GM23248 (cell line): ENCODE measurements around the gene CHD9.

Experiments used
- EZH2 ChIP-seq: fragments of 200-600 bp; sonication (generic); IDR thresholded peaks from 2 replicates; pipeline ENCODE4 v1.6.1; 2018; ENCODE audit warnings: antibody characterized with exemption, mild to moderate bottlenecking; ENCODE audit not compliant: insufficient read depth, poor library complexity, severe bottlenecking
- EZH2phosphoT487 ChIP-seq: fragments of 200-600 bp; sonication (generic); IDR thresholded peaks from 2 replicates; pipeline ENCODE4 v1.6.1; 2018; ENCODE audit warnings: antibody characterized with exemption, moderate library complexity, mild to moderate bottlenecking, low read depth; ENCODE audit not compliant: insufficient read depth

DNA sequence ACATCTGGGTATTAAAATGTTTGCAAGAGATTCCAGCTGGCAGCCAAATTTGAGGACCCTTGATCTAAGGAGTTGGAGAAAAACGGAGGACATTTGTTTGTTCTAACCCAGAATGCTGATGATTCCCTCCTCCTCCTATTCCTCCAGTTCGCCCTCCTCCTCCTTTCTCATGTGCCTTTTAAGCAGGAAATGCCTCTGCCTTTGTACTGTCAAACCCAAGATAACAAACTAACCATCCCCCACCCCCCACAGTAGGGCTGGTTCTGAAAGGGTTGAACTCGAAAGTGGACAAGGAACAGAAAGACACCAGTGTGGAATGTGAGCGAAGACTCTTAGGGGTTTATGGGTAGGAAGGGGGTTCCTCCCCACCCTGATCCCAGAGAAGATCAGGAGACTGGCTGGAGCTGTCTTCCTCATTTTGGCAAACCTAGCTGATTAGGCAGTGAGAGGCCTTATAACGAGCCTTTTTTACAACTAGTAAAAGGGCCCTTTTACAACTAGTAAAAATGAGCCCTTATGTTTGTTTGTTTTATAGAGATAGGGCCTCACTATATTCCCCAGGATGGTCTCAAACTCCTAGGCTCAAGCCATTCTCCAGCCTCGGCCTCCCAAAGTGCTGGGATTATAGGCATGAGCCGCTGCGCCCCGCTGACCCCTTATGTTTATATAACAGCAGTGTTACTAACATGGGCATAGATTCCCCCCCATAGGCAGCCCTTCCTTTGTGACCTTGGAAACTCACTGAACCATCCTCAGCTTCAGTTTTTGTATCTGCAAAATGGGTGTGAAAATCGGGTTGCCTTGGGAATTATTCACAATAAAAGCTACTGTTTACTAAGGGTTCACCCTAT is 975 bp downstream of the CHD9 start:
- no peak for TF ChIP-seq EZH2
- no peak for TF ChIP-seq EZH2phosphoT487
